Epidermal melanocyte (primary cell): ENCODE results near the gene LAMC3.

Experiments used
- DNase-seq: peaks from one replicate; pipeline ENCODE4 v3.0.0; 2011; ENCODE audit warnings: low spot score; ENCODE audit not compliant: insufficient read length

The LAMC3 gene

DNA sequence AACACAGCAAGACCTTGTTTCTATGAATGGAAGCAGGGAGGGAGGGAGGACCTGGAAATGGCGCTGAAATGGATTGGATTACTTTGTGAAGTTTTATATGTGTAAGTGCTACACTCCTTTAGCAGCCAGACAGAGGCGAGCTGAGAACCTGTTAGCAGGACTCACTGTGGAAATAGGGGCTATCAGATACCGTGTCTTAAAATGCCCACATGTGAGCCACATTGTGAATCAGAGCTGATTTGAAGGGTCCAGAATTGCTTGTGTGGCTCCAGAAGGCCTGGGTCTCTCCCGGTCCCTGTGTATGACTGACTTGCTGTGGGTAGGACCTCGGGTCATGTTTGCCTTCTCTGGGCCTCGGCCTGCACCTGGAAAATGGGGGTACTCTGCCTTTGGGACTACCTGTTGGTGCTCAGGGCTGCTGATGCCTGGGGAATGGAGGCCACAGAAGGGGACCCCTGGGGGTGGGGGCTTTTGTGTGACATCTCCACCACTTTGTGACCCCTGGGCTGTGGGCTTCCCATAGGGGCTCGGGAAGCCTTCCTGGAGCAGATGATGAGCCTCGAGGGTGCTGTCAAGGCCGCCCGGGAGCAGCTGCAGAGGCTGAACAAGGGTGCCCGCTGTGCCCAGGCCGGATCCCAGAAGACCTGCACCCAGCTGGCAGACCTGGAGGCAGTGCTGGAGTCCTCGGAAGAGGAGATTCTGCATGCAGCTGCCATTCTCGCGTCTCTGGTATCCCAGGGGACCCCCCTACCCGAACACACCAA is 63.3 kb downstream of the LAMC3 start:
- peak; percentile 11 for DNase-seq

DNA sequence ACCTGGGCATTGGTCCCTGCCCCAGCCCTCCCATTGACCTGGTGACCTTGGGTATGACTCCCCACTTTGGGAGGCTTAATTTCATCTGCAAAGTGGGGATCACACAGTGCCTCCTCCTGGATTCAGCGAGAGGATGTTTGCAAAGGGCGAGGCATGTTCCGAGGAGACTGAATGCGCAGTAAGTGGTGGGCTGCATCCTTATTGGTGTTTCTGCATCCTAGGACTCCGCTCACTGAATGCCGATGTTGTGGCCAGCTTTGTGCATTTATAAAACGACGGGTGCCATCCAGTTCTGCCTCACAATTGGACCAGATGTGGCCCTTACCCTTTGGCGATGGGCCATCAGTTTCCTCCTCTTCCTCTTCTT is 63.9 kb downstream of the LAMC3 start:
- peak; percentile 12 for DNase-seq

DNA sequence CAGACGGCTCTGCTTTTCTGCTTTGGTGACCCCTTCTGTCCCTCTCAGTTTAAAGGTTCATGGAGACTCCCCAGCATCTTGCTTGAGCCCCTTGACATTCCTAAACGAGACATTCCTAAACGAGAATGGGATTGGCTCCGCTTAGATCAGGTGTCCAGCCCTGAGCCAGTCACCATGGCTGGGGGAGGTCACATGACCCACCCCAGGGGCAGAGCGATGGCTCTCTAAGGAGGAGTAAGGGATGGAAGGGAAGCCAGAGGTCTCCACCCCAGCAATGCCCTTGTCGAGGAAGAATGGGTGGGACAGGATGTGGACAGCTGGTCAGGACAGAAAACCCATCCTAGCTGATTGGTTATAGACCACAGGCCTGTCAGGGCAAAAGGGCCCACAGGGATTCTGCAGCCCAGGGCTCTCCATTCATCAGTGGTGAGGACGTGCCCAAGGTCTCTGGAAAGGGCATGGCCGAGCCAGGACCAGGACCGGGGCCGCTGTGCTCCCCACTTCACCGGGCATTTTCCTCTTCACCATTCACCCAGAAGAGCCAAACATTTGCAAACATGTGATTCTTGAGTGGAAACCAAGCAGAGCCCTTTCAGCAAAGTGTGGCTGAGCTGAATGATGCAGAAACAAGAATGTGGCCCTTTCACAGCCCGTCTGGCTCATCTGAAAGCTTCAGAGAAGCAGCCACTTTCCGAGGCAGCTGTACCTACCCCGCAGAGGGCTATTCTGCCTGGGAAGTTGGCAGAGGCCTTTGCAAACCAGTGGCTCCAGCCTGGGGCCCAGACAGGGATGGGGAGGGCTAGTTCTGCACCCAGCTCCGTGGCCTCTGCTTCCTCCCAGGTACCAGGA is 67.6 kb downstream of the LAMC3 start:
- no peak for DNase-seq

DNA sequence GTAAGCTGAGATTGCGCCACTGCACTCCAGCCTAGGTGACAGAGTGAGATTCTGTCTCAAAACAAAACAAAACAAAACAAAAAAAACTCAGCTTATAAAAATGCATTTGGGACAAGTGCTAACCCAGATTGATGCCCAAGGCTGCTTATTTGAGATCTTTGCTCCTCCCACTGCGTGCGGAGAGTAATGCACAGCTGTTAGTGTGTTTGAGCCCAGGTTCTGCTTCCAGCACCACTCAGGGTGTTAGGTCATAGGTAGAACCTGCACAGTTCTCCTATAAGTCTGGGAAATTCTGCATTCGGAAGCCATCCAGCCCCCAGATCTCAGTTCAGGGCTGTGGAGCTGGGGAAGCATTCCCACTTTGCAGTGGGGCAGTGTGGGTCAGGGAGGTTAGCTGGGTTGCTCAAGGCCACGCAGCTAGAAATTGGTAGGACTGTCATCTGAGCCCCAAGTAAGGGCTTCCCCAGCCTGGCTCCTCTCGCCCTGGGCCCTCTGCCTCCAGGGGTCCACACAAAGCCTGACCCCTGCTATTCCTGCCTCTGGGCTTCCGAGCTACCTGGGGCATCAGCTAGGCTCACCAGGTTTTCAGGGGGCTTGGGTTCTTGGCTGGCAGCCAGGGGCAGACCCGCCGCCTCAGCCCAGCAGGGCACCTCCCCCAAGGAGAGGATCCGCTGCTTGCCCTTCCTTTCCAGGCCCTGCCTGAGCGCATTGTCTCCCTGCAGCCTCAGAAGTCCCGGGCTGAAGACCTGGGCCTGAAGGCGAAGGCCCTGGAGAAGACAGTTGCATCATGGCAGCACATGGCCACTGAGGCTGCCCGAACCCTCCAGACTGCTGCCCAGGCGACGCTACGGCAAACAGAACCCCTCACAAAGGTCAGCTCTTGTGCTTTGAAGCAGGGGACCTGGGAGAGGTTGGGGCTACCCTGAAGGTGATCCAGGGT is 69.7 kb downstream of the LAMC3 start:
- DNase-seq, result no peak

DNA sequence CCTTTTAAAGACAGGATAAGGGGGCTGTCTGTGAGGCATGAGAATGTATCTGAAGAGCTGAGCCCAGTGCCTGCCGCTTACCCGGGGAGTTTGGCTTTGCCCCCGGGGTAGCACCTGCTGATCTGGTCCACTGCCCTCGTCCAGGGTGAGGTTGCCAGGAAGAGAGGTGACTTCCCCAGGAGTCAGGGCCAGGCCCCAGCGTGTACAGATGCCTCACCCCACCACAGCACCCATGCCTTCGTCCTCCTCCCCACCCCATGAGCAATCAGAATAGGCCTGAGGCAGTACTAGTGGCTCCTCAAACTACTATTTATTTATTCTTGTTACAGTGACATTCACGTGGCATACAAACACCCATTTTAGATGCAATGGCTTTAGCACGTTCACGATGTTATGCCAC is 71.6 kb downstream of the LAMC3 start:
- no peak for DNase-seq

DNA sequence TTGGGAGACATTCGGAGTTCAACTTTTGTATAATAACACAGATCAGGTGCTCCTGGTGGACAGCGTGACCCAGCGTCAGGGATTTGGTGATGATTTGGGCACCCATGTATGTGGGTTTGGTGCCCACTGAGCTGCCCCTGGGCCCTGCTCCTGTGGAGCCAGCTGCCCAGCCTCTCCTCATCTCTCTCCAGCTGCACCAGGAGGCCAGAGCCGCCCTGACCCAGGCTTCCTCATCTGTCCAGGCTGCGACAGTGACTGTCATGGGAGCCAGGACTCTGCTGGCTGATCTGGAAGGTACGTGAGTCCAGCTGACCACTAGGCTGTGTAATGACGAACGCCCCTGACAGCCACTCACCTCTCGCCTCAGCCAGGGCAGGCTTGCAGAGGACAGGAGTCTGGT is 72.9 kb downstream of the LAMC3 start:
- DNase-seq, result no peak

DNA sequence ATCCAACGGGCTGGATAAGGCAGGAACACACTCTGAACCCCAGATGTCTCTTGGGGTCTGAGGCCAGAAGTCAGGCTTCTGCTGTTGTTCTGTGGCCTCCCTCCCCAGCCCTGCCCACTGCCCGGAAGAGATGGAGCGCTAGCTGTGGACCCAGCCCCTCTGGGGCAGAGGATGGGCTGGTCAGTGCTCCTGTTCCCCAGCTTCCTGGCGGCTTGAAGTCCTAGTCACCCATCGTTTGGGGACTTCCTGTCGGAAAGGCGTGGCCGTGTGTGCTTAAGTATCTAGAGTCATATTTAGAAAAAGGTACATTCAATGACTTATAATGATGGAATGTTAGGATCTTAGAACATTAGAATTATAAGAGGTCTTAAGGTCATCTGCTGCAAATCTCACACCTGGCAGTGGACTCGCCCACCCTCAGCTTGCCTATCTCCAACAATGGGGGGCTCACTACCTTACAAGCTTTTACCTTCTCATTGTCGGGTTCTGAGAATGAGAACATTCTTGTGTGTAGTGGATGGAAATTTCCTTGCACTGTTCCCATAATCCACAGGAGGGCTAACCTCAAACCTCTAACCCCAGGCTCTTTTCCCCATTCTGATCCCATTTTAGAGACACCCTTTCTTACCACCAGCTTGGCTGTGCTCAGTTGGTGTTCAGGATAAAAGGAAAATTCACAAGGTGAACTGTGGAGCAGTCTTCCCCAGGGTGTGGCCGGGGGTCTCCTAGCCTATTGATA is 74.0 kb downstream of the LAMC3 start:
- DNase-seq, result no peak

DNA sequence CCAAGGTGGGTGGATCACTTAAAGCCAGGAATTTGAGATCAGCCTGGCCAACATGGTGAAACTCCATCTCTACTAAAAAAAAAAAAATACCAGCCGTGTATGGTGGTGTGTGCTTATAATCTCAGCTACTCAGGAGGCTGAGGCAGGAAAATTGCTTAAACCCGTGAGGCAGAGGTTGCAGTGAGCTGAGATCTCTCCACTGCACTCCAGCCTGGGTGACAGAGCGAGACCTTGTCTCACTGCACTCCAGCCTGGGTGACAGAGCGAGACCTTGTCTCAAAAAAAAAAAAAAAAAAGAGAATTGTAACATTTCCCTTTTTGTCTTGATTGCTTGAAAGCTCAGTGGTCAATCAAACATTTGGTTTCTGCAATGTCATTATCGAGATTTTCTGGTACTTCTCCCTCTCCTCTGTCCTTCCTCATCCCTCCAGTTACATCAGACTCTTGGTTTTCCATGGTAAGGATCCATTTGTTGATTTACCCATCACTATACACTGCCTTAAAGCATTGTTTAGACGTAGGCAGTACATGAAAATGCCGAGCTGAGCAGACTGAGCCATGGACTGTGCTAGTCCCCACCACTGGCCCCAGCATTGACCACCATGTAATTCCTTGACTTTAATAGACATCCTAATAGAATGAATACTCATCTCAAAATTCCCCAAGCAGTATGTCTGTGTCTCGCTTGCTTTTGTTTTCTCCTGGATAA is 75.8 kb downstream of the LAMC3 start:
- no peak for DNase-seq

DNA sequence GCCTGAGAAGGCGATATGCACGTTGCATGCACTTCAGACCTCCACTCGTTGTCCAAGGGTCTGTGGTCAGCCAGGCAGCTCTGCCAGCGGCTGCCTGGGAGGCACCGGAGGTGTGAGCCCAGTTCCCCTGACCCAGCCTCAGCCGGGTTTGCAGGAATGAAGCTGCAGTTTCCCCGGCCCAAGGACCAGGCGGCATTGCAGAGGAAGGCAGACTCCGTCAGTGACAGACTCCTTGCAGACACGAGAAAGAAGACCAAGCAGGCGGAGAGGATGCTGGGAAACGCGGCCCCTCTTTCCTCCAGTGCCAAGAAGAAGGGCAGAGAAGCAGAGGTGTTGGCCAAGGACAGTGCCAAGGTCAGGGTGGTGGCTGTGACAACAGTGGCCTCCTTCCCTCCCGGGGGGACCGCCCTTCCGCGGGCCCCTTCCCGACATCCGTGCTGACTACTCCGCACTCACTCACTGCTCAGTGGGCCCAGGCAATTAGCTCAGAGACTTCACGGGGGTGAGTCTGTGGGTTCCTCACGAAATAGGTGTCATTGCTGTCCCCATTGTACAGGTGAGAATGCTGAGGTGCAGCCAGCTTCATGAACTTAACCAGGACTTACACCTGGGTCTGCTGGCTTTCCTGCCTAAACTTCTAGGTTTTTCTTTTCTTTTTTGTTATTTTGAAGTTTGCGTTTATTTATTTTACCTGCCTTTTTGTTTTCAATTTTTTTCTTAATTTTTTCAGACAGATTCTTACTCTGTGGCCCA is 76.6 kb downstream of the LAMC3 start:
- no peak for DNase-seq

DNA sequence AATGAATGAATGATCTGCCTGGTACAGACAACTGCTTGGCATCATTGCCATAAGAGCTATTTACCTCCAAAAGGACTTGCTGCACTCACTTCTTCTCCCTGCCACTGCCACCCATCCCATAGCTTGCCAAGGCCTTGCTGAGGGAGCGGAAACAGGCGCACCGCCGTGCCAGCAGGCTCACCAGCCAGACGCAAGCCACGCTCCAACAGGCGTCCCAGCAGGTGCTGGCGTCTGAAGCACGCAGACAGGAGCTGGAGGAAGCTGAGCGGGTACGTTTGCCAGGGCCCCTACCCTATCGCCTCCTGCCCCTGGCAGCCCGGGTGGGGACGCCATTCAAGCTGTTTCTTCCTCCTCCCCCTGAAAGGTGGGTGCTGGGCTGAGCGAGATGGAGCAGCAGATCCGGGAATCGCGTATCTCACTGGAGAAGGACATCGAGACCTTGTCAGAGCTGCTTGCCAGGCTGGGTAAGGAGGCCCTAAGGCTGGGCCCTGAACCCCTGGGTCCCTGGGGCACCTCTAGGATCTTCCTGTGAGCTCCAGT is 78.5 kb downstream of the LAMC3 start:
- no peak for DNase-seq

DNA sequence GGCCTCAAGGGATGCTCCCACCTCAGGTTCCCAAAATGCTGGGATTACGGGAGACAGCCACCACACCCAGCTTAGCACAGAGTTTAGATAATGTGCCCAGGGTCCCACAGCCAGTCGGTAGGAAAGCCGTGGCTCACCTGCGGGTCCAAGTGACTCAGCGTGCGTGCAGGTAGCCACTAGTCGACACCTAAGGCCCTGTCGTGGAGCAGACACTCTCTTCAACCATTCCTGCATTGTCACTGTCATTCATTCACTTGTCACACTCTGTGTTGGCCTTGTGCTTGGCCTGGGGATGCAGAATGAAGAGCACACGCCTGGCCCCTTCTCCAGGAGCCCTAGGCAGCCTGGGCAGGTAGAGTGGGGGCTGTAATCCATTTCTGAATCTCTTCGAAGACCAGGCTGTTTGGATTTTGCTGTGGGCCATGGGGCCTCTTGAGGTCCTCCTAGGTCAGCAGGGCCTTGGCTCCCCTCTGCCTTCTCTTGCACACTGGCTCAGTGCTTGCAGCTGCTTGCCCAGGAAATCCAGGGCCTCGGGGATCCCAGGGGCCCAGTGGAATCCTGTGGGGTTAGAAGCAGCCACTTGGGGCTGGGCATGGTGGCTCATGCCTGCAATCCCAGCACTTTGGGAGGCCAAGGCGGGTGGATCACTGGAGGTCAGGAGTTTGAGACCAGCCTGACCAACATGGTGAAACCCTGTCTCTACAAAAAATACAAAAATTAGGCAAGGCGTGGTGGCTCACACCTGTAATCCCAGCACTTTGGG is 81.2 kb downstream of the LAMC3 start:
- no peak for DNase-seq

DNA sequence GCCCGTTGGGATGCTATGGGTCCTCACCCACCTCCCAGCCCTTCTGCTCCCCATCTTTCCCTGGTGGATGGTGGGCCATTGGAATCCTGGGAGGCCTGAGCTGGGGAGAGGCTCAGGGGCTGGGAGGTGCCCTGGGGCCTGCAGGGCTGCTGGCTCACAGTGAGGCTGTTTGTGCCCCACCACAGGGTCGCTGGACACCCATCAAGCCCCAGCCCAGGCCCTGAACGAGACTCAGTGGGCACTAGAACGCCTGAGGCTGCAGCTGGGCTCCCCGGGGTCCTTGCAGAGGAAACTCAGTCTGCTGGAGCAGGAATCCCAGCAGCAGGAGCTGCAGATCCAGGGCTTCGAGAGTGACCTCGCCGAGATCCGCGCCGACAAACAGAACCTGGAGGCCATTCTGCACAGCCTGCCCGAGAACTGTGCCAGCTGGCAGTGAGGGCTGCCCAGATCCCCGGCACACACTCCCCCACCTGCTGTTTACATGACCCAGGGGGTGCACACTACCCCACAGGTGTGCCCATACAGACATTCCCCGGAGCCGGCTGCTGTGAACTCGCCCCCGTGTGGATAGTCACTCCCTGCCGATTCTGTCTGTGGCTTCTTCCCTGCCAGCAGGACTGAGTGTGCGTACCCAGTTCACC is 82.5 kb downstream of the LAMC3 start:
- DNase-seq, result no peak

DNA sequence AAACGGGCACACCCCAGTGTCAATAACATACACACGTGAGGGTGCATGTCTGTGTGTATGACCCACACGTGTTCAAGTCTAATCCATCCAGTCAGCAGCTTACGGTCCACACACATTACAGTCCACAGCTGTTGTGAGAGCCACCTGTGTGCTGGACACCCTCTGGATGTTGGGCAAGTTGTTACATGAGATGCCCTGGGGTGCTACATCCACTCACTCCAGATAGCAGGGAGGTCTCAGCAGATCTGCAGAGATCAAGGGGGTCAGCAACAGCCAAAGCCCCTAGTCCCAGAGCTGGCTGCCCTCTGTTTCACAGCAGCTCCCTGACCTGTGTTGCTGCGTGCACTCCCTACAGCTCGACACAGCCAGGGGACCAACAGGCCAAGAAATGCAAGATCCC is 83.1 kb downstream of the LAMC3 start:
- no peak for DNase-seq

DNA sequence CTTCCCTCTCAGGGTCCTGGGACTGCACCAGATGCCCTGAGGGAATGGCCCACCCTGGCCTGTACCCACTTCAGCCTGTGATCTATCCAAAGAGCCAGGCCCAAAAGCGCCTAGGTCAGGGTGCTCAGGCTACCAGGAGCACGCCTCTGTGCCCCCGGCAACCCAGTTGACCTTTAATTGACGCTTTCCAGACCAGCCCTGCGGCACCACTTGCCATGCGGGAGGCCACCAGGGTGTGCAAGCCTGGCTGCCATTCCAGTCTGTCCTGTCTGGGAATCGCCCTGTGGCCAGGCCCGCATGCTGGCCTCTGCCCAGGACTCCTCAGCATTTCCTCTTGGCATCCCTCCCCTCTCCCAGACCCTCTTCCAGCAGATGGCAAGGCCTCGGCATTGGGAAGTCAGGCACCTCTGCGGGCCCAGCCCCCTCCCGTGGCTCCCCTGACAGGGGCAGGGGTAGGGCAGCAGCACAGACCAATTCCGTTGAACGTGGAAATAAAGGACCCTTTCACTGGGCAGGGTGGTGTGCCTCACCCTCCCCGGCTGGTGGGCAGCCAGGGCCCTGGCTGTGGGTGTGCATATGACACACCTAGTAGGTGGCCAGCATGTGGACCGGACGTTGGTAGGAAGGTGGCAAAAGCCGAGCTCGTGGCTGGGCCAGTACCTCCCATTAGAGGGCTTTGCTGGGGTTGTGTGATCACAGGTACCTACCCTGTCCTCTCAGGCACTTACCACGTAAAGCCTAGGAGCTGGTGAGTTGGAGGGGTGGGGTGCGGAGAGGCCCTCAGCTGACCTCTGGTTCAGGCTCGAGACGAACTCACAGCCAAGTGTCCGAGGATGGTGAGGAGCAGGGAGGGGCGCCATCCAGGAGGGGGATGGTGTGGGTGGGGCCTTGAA is 83.8 kb downstream of the LAMC3 start:
- no peak for DNase-seq

DNA sequence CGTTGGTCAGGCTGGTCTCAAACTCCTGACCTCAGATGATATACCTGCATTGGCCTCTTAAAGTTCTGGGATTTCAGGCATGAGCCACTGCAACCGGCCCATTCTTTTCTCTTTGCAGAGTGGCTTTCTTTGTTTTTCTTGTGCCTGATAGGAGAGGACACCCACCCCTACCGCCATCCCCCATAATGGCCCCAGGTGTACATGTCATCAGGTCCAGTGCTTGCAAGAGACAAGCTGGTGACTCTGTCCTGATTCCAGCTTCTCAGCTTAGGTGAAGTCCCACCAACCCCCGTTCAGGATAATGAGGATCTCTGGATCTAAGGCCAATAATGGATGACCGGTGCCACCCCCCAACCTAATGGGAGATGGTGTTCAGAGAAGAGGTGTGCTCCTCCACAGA is 85.0 kb downstream of the LAMC3 start:
- DNase-seq, result no peak

DNA sequence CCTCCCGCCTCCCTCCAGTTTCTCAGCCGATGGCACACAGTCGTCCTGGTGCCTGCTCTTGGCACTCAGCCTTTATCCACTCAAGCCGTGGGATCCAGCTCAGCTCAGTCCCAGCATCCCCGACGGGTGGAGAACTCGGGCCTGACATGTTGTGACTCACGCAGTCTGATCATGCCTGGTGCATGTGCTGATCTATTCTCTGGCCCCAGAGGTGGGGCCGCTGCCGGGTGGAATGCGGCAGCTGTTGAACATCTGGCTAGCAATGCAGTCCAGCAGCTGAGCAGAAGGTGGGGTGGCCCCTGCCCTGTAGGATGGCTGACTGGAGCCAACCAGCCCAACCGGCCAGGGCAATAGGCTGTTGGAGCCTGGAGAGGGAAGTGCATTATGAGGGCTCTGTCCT is 85.6 kb downstream of the LAMC3 start:
- peak; percentile 68 for DNase-seq

DNA sequence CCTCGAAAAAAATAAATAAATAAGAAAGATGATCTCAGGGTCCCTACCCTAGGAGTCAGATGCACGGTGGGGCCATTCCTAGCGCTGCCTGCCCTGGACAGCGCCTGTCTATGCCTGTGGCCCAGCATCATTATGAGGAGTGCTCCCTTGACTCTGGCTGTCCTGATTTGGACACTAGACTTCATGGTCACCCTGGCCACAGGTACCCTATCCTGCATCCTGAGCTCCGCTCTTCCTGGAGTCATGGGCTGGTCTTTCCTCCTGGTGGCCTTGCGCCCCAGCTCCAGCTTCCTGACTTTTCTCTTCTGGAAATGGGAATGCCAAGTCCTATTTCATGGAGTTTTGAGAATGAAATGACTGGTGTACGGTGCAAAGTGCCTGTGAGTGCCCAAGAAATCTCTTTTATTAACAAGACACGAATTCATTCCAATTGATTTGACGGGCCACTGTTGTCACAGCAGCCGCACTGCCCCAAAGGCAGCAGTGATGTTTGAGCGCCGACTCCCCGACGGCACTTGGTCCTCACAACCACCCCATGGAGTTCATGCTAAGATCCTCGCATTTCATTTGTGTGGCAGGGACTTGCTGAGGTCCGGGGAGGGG is 86.8 kb downstream of the LAMC3 start:
- no peak for DNase-seq
